K562 (cell line): ENCODE data around the gene SULT1A3. TPM values are rescaled to one million over a fixed set of nuclear protein-coding genes. Genes with fewer than 3 reads are reported as not detected.

Experiments used
- BRF2 ChIP-seq: IDR thresholded peaks from 3 replicates; pipeline ENCODE4 v1.6.1; 2011; ENCODE audit warnings: borderline replicate concordance, mild to moderate bottlenecking; ENCODE audit not compliant: insufficient read length, insufficient read depth
- CC2D1A ChIP-seq: fragments of 450-650 bp; IDR thresholded peaks from 2 replicates; pipeline ENCODE4 v1.6.1; 2017; ENCODE audit warnings: mild to moderate bottlenecking
- CHCHD3 ChIP-seq: fragments of 250-450 bp; sonication (Bioruptor Pico); IDR thresholded peaks from 2 replicates; pipeline ENCODE4 v2.1.2; 2022; ENCODE audit warnings: mild to moderate bottlenecking
- ELF4 ChIP-seq: fragments of 450-650 bp; formaldehyde crosslinking; IDR thresholded peaks from 2 replicates; pipeline ENCODE4 v1.4.0; 2022; ENCODE audit warnings: missing genetic modification characterization
- HES1 ChIP-seq: fragments of 450-650 bp; IDR thresholded peaks from 2 replicates; pipeline ENCODE4 v1.6.1; 2016; ENCODE audit warnings: low read depth, mild to moderate bottlenecking, moderate library complexity
- NCOA2 ChIP-seq, 2 experiments: fragments of 450-650 bp; IDR thresholded peaks; 2 replicates each; pipeline ENCODE4 v1.6.1; 2018; ENCODE audit warnings: mild to moderate bottlenecking in 2 of 2, moderate library complexity in 1 of 2; ENCODE audit not compliant: partially characterized antibody in 2 of 2
- NEUROD1 ChIP-seq: fragments of 150-350 bp; IDR thresholded peaks from 2 replicates; pipeline ENCODE4 v1.6.1; 2014; ENCODE audit warnings: borderline replicate concordance, low read length, low read depth; ENCODE audit not compliant: partially characterized antibody
- PPARD ChIP-seq: fragments of 250-450 bp; sonication (Bioruptor Pico); IDR thresholded peaks from 2 replicates; pipeline ENCODE4 v1.8.0; 2022; ENCODE audit warnings: inconsistent platforms, mild to moderate bottlenecking, moderate library complexity
- SRF ChIP-seq, 2 experiments: fragments of 250-450, 450-650 bp in 1 of 2; sonication (Bioruptor Pico) in 1 of 2; sonication (generic) in 1 of 2; formaldehyde crosslinking; IDR thresholded peaks; 2 replicates each; pipeline versions ENCODE4 v1.5.0 to v1.5.1; 2020 to 2022; ENCODE audit warnings: mild to moderate bottlenecking in 1 of 2, missing genetic modification reagents in 1 of 2
- TCF15 ChIP-seq: fragments of 250-450 bp; sonication (Bioruptor Pico); IDR thresholded peaks from 2 replicates; pipeline ENCODE4 v1.8.0; 2022; ENCODE audit warnings: moderate library complexity, mild to moderate bottlenecking, inconsistent platforms
- ZKSCAN8 ChIP-seq: fragments of 200-800 bp; sonication (Bioruptor generic); IDR thresholded peaks from 2 replicates; pipeline ENCODE4 v1.6.1; 2016; ENCODE audit warnings: missing genetic modification characterization, missing compliant biosample characterization
- ZNF133 ChIP-seq: fragments of 250-450 bp; sonication (Bioruptor Pico); IDR thresholded peaks from 2 replicates; pipeline ENCODE4 v1.4.0; 2020; ENCODE audit warnings: mild to moderate bottlenecking
- polyA plus RNA-seq, 8 experiments: library from polyadenylated mRNA; depleted of rRNA in 4 of 8; stranded (reverse) in 5 of 8; unstranded in 3 of 8; fragments of >200 nt; fragmentation: Nextera tagmentation in 2 of 8; fragmentation: Illumina TruSeq in 1 of 8; extraction: Ambion mirVana in 2 of 8; extraction: Trizol in 1 of 8; gene quantifications; 2 replicates each; pipeline versions ENCODE4 v1.2.1 to v1.2.3, GENCODE V29; 2011 to 2014; ENCODE audit warnings: inconsistent platforms in 1 of 8, missing spikeins in 1 of 8
- total RNA-seq, 7 experiments: library from RNA; depleted of rRNA in 6 of 7; stranded (reverse); fragments of >200 nt in 6 of 7; fragmentation: Illumina TruSeq in 2 of 7; extraction: Trizol in 2 of 7; gene quantifications; 2 replicates each; pipeline versions ENCODE4 v1.2.1 to v1.2.3, GENCODE V29; 2011 to 2021; ENCODE audit warnings: low replicate concordance in 1 of 7
- TF ChIP-seq, protein P1 (sequence below), 2 experiments: fragments of 450-650 bp; formaldehyde crosslinking in 1 of 2; IDR thresholded peaks; 2 replicates each; pipeline versions ENCODE4 v1.4.0 to v1.6.1; 2014 to 2020; ENCODE audit warnings: mild to moderate bottlenecking in 2 of 2, borderline replicate concordance in 1 of 2, low read depth in 1 of 2
- TF ChIP-seq, protein P2 (sequence below): fragments of 450-650 bp; IDR thresholded peaks from 2 replicates; pipeline ENCODE4 v1.6.1; 2016; ENCODE audit warnings: missing biosample characterization, missing genetic modification characterization

Gene SULT1A3
- total and polyA plus RNA-seq, 9 of the 15 experiments (the other 6 are each of a cell fraction or from before 2014, with no cell fraction given), result 2.4 to 18.0 (median 7.3) TPM

DNA sequence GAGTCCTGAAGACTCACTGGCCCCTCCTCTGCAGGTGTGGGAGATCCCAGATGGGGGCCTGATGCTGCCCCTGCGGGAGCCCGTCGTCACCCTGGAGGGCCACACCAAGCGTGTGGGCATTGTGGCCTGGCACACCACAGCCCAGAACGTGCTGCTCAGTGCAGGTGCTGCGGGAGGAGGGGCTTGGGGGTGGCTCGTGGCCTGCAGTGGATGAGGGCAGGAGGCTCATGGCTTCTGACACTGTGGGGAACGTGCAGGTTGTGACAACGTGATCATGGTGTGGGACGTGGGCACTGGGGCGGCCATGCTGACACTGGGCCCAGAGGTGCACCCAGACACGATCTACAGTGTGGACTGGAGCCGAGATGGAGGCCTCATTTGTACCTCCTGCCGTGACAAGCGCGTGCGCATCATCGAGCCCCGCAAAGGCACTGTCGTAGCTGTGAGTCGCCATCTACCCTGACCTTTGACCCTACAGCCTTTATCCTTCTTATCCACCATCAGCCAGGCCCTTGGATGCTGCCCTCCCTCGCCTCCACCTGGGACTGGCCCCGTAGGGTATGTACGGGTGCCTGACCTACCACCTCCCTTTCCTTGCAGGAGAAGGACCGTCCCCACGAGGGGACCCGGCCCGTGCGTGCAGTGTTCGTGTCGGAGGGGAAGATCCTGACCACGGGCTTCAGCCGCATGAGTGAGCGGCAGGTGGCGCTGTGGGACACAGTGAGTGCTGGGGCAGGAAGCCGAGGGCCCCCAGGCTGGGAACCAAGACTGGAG is 12.1 kb upstream of the SULT1A3 start (continued):
- TF ChIP-seq, protein P1, sequence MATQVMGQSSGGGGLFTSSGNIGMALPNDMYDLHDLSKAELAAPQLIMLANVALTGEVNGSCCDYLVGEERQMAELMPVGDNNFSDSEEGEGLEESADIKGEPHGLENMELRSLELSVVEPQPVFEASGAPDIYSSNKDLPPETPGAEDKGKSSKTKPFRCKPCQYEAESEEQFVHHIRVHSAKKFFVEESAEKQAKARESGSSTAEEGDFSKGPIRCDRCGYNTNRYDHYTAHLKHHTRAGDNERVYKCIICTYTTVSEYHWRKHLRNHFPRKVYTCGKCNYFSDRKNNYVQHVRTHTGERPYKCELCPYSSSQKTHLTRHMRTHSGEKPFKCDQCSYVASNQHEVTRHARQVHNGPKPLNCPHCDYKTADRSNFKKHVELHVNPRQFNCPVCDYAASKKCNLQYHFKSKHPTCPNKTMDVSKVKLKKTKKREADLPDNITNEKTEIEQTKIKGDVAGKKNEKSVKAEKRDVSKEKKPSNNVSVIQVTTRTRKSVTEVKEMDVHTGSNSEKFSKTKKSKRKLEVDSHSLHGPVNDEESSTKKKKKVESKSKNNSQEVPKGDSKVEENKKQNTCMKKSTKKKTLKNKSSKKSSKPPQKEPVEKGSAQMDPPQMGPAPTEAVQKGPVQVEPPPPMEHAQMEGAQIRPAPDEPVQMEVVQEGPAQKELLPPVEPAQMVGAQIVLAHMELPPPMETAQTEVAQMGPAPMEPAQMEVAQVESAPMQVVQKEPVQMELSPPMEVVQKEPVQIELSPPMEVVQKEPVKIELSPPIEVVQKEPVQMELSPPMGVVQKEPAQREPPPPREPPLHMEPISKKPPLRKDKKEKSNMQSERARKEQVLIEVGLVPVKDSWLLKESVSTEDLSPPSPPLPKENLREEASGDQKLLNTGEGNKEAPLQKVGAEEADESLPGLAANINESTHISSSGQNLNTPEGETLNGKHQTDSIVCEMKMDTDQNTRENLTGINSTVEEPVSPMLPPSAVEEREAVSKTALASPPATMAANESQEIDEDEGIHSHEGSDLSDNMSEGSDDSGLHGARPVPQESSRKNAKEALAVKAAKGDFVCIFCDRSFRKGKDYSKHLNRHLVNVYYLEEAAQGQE (IDR thresholded peaks at IDR 0.05; ENCODE audit: borderline replicate concordance), result peak; percentile 57; the same call in 1 of the 2 replicates
- TF ChIP-seq, protein P1 (CRISPR knock-in tag; IDR thresholded peaks at IDR 0.05; ENCODE audit: low read depth), result no peak
- TF ChIP-seq CC2D1A (peak; percentile 55; the same call in 1 of the 2 replicates), BRF2 (no peak), NEUROD1 (no peak), TCF15 (CRISPR knock-in tag) (no peak), HES1 (no peak), NCOA2 (IDR thresholded peaks at IDR 0.05; ENCODE audit: partially characterized antibody in 2 of 2) (no peak), SRF (CRISPR knock-in tag; IDR thresholded peaks at IDR 0.05) (no peak), ZNF133 (CRISPR knock-in tag) (no peak), ZKSCAN8 (no peak), ELF4 (CRISPR knock-in tag) (no peak), CHCHD3 (CRISPR knock-in tag) (no peak), PPARD (CRISPR knock-in tag) (no peak)
- TF ChIP-seq, protein P2, sequence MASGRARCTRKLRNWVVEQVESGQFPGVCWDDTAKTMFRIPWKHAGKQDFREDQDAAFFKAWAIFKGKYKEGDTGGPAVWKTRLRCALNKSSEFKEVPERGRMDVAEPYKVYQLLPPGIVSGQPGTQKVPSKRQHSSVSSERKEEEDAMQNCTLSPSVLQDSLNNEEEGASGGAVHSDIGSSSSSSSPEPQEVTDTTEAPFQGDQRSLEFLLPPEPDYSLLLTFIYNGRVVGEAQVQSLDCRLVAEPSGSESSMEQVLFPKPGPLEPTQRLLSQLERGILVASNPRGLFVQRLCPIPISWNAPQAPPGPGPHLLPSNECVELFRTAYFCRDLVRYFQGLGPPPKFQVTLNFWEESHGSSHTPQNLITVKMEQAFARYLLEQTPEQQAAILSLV (tag), result no peak
